GM19438 (cell line): Measurements from ENCODE around the gene IDI1.
A peak's percentile ranks its signal among the peaks of the same experiment; 100 is the strongest.
"Not testable (repeated sequence)": the region's sequence is repeated elsewhere in the genome, so short reads cannot be mapped to it uniquely, and the experiment has no call there.

Source experiments
- ATAC-seq: cut with Tn5 transposase; IDR thresholded peaks from one replicate; pipeline ENCODE4 v1.9.1; 2021; ENCODE audit warnings: low read depth; ENCODE audit not compliant: unreplicated experiment

Gene IDI1

GRCh38 chr10:1036341-1036791, 12.6 kb downstream of the IDI1 start:
- ATAC-seq: peak; percentile 69

GRCh38 chr10:1035201-1035600, 13.7 kb downstream of the IDI1 start:
- ATAC-seq: no peak

GRCh38 chr10:1034758-1035157, 14.2 kb downstream of the IDI1 start:
- no peak for ATAC-seq

GRCh38 chr10:1033601-1034000, 15.3 kb downstream of the IDI1 start:
- ATAC-seq: no peak

GRCh38 chr10:1029838-1030237, 19.1 kb downstream of the IDI1 start:
- no peak for ATAC-seq

- no peak for ATAC-seq
These were observed 22.3 kb downstream of the IDI1 start for GRCh38 chr10:1026578-1026977.

- no peak for ATAC-seq
These were observed 23.2 kb downstream of the IDI1 start, which contains the start of gene IDI2 for GRCh38 chr10:1025683-1026082. Gene IDI2, minus strand, starts transcription at chr10:1025859. Its CDS starts 1,136 bp downstream, at chr10:1024723.

- no peak for ATAC-seq
These were observed 24.8 kb downstream of the IDI1 start for GRCh38 chr10:1024103-1024502.

GRCh38 chr10:1022413-1022812, 26.5 kb downstream of the IDI1 start:
- no peak for ATAC-seq

- ATAC-seq: no peak
These were observed 28.0 kb downstream of the IDI1 start for GRCh38 chr10:1020958-1021357.

- ATAC-seq: no peak
These were observed 28.5 kb downstream of the IDI1 start for GRCh38 chr10:1020460-1020859.

- ATAC-seq: no peak
These were observed 29.6 kb downstream of the IDI1 start for GRCh38 chr10:1019362-1019761.

- ATAC-seq: no peak
These were observed 33.2 kb downstream of the IDI1 start for GRCh38 chr10:1015688-1016087.

- ATAC-seq: no peak
These were observed 37.2 kb downstream of the IDI1 start for GRCh38 chr10:1011696-1012095.

- ATAC-seq: no peak
These were observed 38.2 kb downstream of the IDI1 start for GRCh38 chr10:1010703-1011102.

GRCh38 chr10:1009947-1010346, 39.0 kb downstream of the IDI1 start:
- not testable (repeated sequence) for ATAC-seq

GRCh38 chr10:1009071-1009494, 39.8 kb downstream of the IDI1 start:
- no peak for ATAC-seq

GRCh38 chr10:1007583-1007982, 41.3 kb downstream of the IDI1 start:
- ATAC-seq: no peak

- ATAC-seq: no peak
These were observed 42.3 kb downstream of the IDI1 start for GRCh38 chr10:1006573-1006972.

GRCh38 chr10:1003884-1004670, 44.8 kb downstream of the IDI1 start:
- no peak for ATAC-seq

- no peak for ATAC-seq
These were observed 46.4 kb downstream of the IDI1 start for GRCh38 chr10:1002425-1003006.
